H1 (cell line): Measurements from ENCODE around the gene AFAP1L2. TPM values are rescaled to one million over a fixed set of nuclear protein-coding genes. Genes with fewer than 3 reads are reported as not detected.

Source experiments
- CTCF ChIA-PET: fragments of 300-600 bp; sonication (Branson Sonifier 250); formaldehyde crosslinking; loops from one replicate; lab custom pipeline; 2021; ENCODE audit not compliant: partially characterized antibody; lab: Charles Lee
- POLR2A ChIA-PET: fragments of 300-600 bp; sonication (Branson Sonifier 250); formaldehyde crosslinking; loops from one replicate; lab custom pipeline; 2021; ENCODE audit warnings: inconsistent platforms; ENCODE audit not compliant: partially characterized antibody; lab: Charles Lee
- DNase-seq, 2 experiments: peaks; one replicate each; pipeline versions ENCODE4 v3.0.0 to v3.0.0-alpha.2; 2010 to 2022; ENCODE audit warnings: low spot score in 2 of 2, low read depth in 1 of 2, mixed read lengths in 1 of 2
- FAIRE-seq: peaks from 2 replicates; lab custom pipeline; 2011; peaks lifted over from hg19 to GRCh38; lab: Jason Lieb, UNC
- H2AFZ ChIP-seq: 2 replicates; pipeline ENCODE4 v1.8.1; 2012; ENCODE audit warnings: low read length, inconsistent platforms
- H2AK5ac ChIP-seq: 2 replicates; pipeline ENCODE4 v1.6.1; 2013; ENCODE audit warnings: low read depth, low read length
- H2BK120ac ChIP-seq: replicated peaks from 2 replicates; pipeline ENCODE3; 2013; ENCODE audit warnings: low read depth, low read length, inconsistent platforms
- H2BK12ac ChIP-seq: 2 replicates; pipeline ENCODE4 v1.6.1; 2013; ENCODE audit warnings: low read depth, low read length
- H2BK15ac ChIP-seq: 2 replicates; pipeline ENCODE4 v1.6.1; 2013; ENCODE audit warnings: low read length
- H2BK20ac ChIP-seq: 2 replicates; pipeline ENCODE4 v1.6.1; 2013; ENCODE audit warnings: low read length
- H2BK5ac ChIP-seq: 2 replicates; pipeline ENCODE4 v1.6.1; 2013; ENCODE audit warnings: low read depth, low read length
- H3K14ac ChIP-seq: 2 replicates; pipeline ENCODE4 v1.6.1; 2013; ENCODE audit warnings: inconsistent platforms; ENCODE audit not compliant: insufficient read length
- H3K18ac ChIP-seq: 2 replicates; pipeline ENCODE4 v1.6.1; 2013; ENCODE audit warnings: low read length; ENCODE audit errors: extremely low read depth
- H3K23ac ChIP-seq: 2 replicates; pipeline ENCODE4 v1.6.1; 2013; ENCODE audit warnings: inconsistent platforms; ENCODE audit not compliant: insufficient read length
- H3K23me2 ChIP-seq: 2 replicates; pipeline ENCODE4 v1.6.1; 2013; ENCODE audit warnings: low read depth, low read length
- H3K27ac ChIP-seq: 2 replicates; pipeline ENCODE4 v1.6.1; 2011; ENCODE audit warnings: low read depth, low read length, inconsistent platforms
- H3K27me3 ChIP-seq, 4 experiments: replicated peaks in 1 of 4; 1 replicate in 1 of 4; 2 replicates in 3 of 4; pipeline versions ENCODE4 v1.6.1 to v1.8.1; 2011 to 2013; ENCODE audit warnings: low read length in 3 of 4, mild to moderate bottlenecking in 3 of 4, inconsistent platforms in 2 of 4, mixed read lengths in 2 of 4, moderate library complexity in 1 of 4; ENCODE audit not compliant: control insufficient read depth in 3 of 4, insufficient read depth in 3 of 4; ENCODE audit errors: extremely low read depth in 1 of 4
- H3K36me3 ChIP-seq, 4 experiments: 2 replicates each; pipeline versions ENCODE4 v1.6.1 to v1.8.1; 2011 to 2013; ENCODE audit warnings: mild to moderate bottlenecking in 4 of 4, low read length in 3 of 4, moderate library complexity in 2 of 4, control low read depth in 1 of 4, inconsistent platforms in 1 of 4; ENCODE audit not compliant: insufficient read depth in 4 of 4, control insufficient read depth in 2 of 4
- H3K4ac ChIP-seq: replicated peaks from 2 replicates; pipeline ENCODE3; 2013; ENCODE audit warnings: low read length, low read depth, mixed read lengths, inconsistent platforms; ENCODE audit not compliant: insufficient read length
- H3K4me1 ChIP-seq, 4 experiments: replicated peaks in 1 of 4; 1 replicate in 1 of 4; 2 replicates in 3 of 4; pipeline versions ENCODE4 v1.6.1 to v1.8.1; 2011 to 2013; ENCODE audit warnings: low read length in 3 of 4, inconsistent platforms in 2 of 4, mixed read lengths in 1 of 4; ENCODE audit not compliant: insufficient read depth in 4 of 4, control insufficient read depth in 3 of 4
- H3K4me2 ChIP-seq, 2 experiments: 2 replicates each; pipeline versions ENCODE4 v1.6.1 to v1.8.1; 2011 to 2013; ENCODE audit warnings: low read depth in 2 of 2, low read length in 2 of 2, control low read depth in 1 of 2, inconsistent platforms in 1 of 2, mild to moderate bottlenecking in 1 of 2; ENCODE audit not compliant: insufficient read depth in 1 of 2
- H3K4me3 ChIP-seq, 4 experiments: fragments of 200-600, 300-600 bp in 1 of 4; sonication (generic), shearing (Covaris generic), sonication (Bioruptor Twin) in 1 of 4; 2 replicates each; pipeline versions ENCODE4 v1.5.1 to v1.8.1; 2011 to 2016; ENCODE audit warnings: low read length in 4 of 4, low read depth in 3 of 4, control low read depth in 2 of 4, inconsistent platforms in 2 of 4, mild to moderate bottlenecking in 2 of 4, mixed read lengths in 1 of 4, moderate library complexity in 1 of 4; ENCODE audit not compliant: insufficient read depth in 2 of 4; ENCODE audit errors: extremely low read depth in 1 of 4
- H3K56ac ChIP-seq: replicated peaks from 2 replicates; pipeline ENCODE3; 2013; ENCODE audit warnings: low read depth, mild to moderate bottlenecking, mixed read lengths, low read length, inconsistent platforms; ENCODE audit not compliant: insufficient read length
- H3K79me1 ChIP-seq: 2 replicates; pipeline ENCODE4 v1.6.1; 2013; ENCODE audit warnings: low read depth, low read length, control low read depth
- H3K79me2 ChIP-seq, 2 experiments: 2 replicates each; pipeline versions ENCODE4 v1.6.1 to v1.8.1; 2012 to 2013; ENCODE audit warnings: low read length in 2 of 2, mild to moderate bottlenecking in 2 of 2, inconsistent platforms in 1 of 2; ENCODE audit not compliant: insufficient read depth in 2 of 2, control insufficient read depth in 1 of 2
- H3K9ac ChIP-seq, 4 experiments: replicated peaks in 1 of 4; 1 replicate in 1 of 4; 2 replicates in 3 of 4; pipeline versions ENCODE4 v1.6.1 to v1.8.1; 2011 to 2013; ENCODE audit warnings: low read depth in 3 of 4, low read length in 3 of 4, control low read depth in 2 of 4, mild to moderate bottlenecking in 2 of 4, moderate library complexity in 2 of 4, inconsistent platforms in 1 of 4; ENCODE audit errors: extremely low read depth in 1 of 4
- H3K9me3 ChIP-seq, 2 experiments: 2 replicates each; pipeline versions ENCODE4 v1.6.1 to v1.8.1; 2012 to 2013; ENCODE audit warnings: mild to moderate bottlenecking in 2 of 2, moderate library complexity in 2 of 2, control low read depth in 1 of 2, inconsistent platforms in 1 of 2, low read depth in 1 of 2, low read length in 1 of 2, mixed read lengths in 1 of 2; ENCODE audit not compliant: insufficient read depth in 2 of 2
- H4K20me1 ChIP-seq, 2 experiments: replicated peaks in 1 of 2; 2 replicates each; pipeline versions ENCODE3 to v1.8.1; 2011 to 2013; ENCODE audit warnings: inconsistent platforms in 2 of 2, low read length in 2 of 2, mild to moderate bottlenecking in 1 of 2; ENCODE audit not compliant: insufficient read depth in 2 of 2, control insufficient read depth in 1 of 2
- H4K5ac ChIP-seq: 2 replicates; pipeline ENCODE4 v1.6.1; 2013; ENCODE audit warnings: low read length, low read depth, mixed read lengths, inconsistent platforms; ENCODE audit not compliant: insufficient read length
- H4K8ac ChIP-seq: 2 replicates; pipeline ENCODE4 v1.8.0; 2013; ENCODE audit warnings: mild to moderate bottlenecking, moderate library complexity, low read length, inconsistent platforms; ENCODE audit not compliant: insufficient read depth; ENCODE audit errors: extremely low read depth
- H4K91ac ChIP-seq: replicated peaks from 2 replicates; pipeline ENCODE3; 2013; ENCODE audit warnings: low read length, mixed read lengths, inconsistent platforms; ENCODE audit not compliant: insufficient read length
- CHD2 ChIP-seq: IDR thresholded peaks from 2 replicates; pipeline ENCODE4 v1.6.1; 2012; ENCODE audit warnings: low read length, improper control_type of control experiment
- CTCF ChIP-seq, 3 experiments: IDR thresholded peaks; 1 replicate in 2 of 3; 2 replicates in 1 of 3; pipeline versions ENCODE4 v1.5.1 to v1.6.1; 2011; ENCODE audit warnings: low read length in 3 of 3, mild to moderate bottlenecking in 3 of 3, inconsistent platforms in 2 of 3, low read depth in 1 of 3, moderate library complexity in 1 of 3; ENCODE audit not compliant: insufficient read depth in 1 of 3; ENCODE audit errors: control extremely low read depth in 1 of 3
- EZH2 ChIP-seq: fragments of 200-600 bp; sonication (generic); IDR thresholded peaks from 2 replicates; pipeline ENCODE4 v1.7.1; 2012; ENCODE audit warnings: low read depth, mild to moderate bottlenecking, moderate library complexity, low read length, inconsistent platforms; ENCODE audit not compliant: severe bottlenecking
- JUND ChIP-seq: IDR thresholded peaks from 2 replicates; pipeline ENCODE4 v1.6.1; 2011; ENCODE audit warnings: mild to moderate bottlenecking, improper control_type of control experiment, low read length
- MAFK ChIP-seq: IDR thresholded peaks from 2 replicates; pipeline ENCODE4 v1.6.1; 2012; ENCODE audit warnings: low read depth, mild to moderate bottlenecking, improper control_type of control experiment, low read length
- NANOG ChIP-seq: IDR thresholded peaks from 2 replicates; pipeline ENCODE4 v1.6.1; 2011; ENCODE audit warnings: low read length, low read depth, mild to moderate bottlenecking, inconsistent platforms; ENCODE audit not compliant: insufficient read depth, poor library complexity, severe bottlenecking
- POU5F1 ChIP-seq: IDR thresholded peaks from 2 replicates; pipeline ENCODE4 v1.6.1; 2011; ENCODE audit warnings: low read depth, mild to moderate bottlenecking, low read length, moderate library complexity
- SIX5 ChIP-seq: IDR thresholded peaks from 2 replicates; pipeline ENCODE4 v1.6.1; 2011; ENCODE audit warnings: mild to moderate bottlenecking, low read depth, low read length
- SUZ12 ChIP-seq: fragments of 200-600 bp; sonication (generic); IDR thresholded peaks from 2 replicates; pipeline ENCODE4 v1.6.1; 2012; ENCODE audit warnings: mild to moderate bottlenecking, inconsistent platforms, low read length, moderate library complexity, mixed read lengths
- TCF12 ChIP-seq: IDR thresholded peaks from 2 replicates; pipeline ENCODE4 v1.6.1; 2011; ENCODE audit warnings: low read depth, mild to moderate bottlenecking, low read length
- WGBS, 2 experiments: shearing (Covaris generic) in 1 of 2; methylation state at CpG; one replicate each; pipeline versions ENCODE4 v1.1.6 to v1.1.7; 2013 to 2015; ENCODE audit warnings: low lambda C conversion rate in 2 of 2, mixed read lengths in 2 of 2, inconsistent platforms in 1 of 2, low coverage in 1 of 2, missing lambda C conversion rate in 1 of 2; ENCODE audit not compliant: insufficient replicate concordance in 2 of 2, insufficient coverage in 1 of 2, insufficient read length in 1 of 2; ENCODE audit errors: extremely low coverage in 1 of 2, missing lambda C conversion rate in 1 of 2; 5-methylcytosine and 5-hydroxymethylcytosine counted together
- polyA plus RNA-seq, 7 experiments: library from polyadenylated mRNA; depleted of rRNA in 3 of 7; stranded (reverse) in 5 of 7; unstranded in 2 of 7; fragments of >200 nt in 5 of 7; fragments of 200-250 nt in 2 of 7; gene quantifications; 1 replicate in 5 of 7; 2 replicates in 1 of 7; 4 replicates in 1 of 7; pipeline versions ENCODE4 v1.2.1 to v1.2.3, GENCODE V29; 2011 to 2013; ENCODE audit warnings: missing spikeins in 2 of 7, mixed read lengths in 2 of 7
- total RNA-seq: library from RNA; stranded (reverse); fragmentation: NEBNext Ultra II Directional; extraction: Animal tissue kit (Norgen Biotek cat#: 25700); gene quantifications from 2 replicates; pipeline ENCODE4 v1.2.1, GENCODE V29; 2021

Gene AFAP1L2
- total and polyA plus RNA-seq, 2 of the 8 experiments (the other 6 are each of a cell fraction or from before 2014, with no cell fraction given): 3.9 to 6.4 TPM

GRCh38 chr10:114315566-114316420 lies 88.5 kb downstream of the AFAP1L2 start:
- ChIA-PET CTCF (interaction anchor here (0.7 to 1.5 kb wide), 8 partner anchors 9 to 388 kb away, joined by 3 to 6 read pairs (median 3); no protein-coding TSS in a partner anchor), POLR2A (no interaction called here)
- H3K36me3 ChIP-seq: no peaks in the 10 kb centered on the region
- no peak overlapping the region for H3K4me3 ChIP-seq
- H3K79me1 ChIP-seq: no peaks in the 10 kb centered on the region
- H4K8ac ChIP-seq: peak overlapping the region; percentile 62; the same call in 1 of the 2 replicates
- H3K4me2 ChIP-seq: no peak overlapping the region
- H4K91ac ChIP-seq: no peak overlapping the region
- H4K20me1 ChIP-seq: no peaks in the 10 kb centered on the region
- no peak overlapping the region for H3K9ac ChIP-seq
- 81% methylated on average over 21 of the region's 22 CpGs; no CpG with 5 or more reads in 1 of the 2 experiments for WGBS, 2 experiments
- no peak overlapping the region for H2BK20ac ChIP-seq
- no peak overlapping the region; the same call in 1 of the 2 replicates for H3K18ac ChIP-seq
- no peak overlapping the region for H3K27ac ChIP-seq
- H2AK5ac ChIP-seq: no peak overlapping the region
- peaks cover 0 to 7% (median 5%) of the 10 kb centered on the region in 4 experiments; a peak in 5 of 7 replicates for H3K4me1 ChIP-seq
- H3K79me2 ChIP-seq: no peaks in the 10 kb centered on the region
- H3K23ac ChIP-seq: no peak overlapping the region
- no peak for FAIRE-seq
- no peak overlapping the region for H2BK15ac ChIP-seq
- no peak overlapping the region for H2BK120ac ChIP-seq
- H2BK5ac ChIP-seq: no peak overlapping the region
- no peak overlapping the region for H3K14ac ChIP-seq
- H2BK12ac ChIP-seq: no peak overlapping the region
- no peaks in the 10 kb centered on the region for H3K9me3 ChIP-seq
- no peak overlapping the region for H3K56ac ChIP-seq
- DNase-seq: no peak
- no peak overlapping the region for H3K4ac ChIP-seq
- H2AFZ ChIP-seq: no peak overlapping the region
- peaks cover 2% of the 10 kb centered on the region; the same call in 1 of the 2 replicates for H3K23me2 ChIP-seq
- no peaks in the 10 kb centered on the region for H3K27me3 ChIP-seq
- H4K5ac ChIP-seq: no peak overlapping the region
- TF ChIP-seq SIX5: no peak
- TF ChIP-seq CHD2: no peak
- no peak for TF ChIP-seq POU5F1
- no peak for TF ChIP-seq MAFK
- no peak for TF ChIP-seq NANOG
- TF ChIP-seq SUZ12: no peak
- no peak for TF ChIP-seq JUND
- TF ChIP-seq TCF12: no peak
- TF ChIP-seq CTCF (IDR thresholded peaks at IDR 0.05; ENCODE audit: control extremely low read depth in 1 of 3, insufficient read depth in 1 of 3, low read depth in 1 of 3, low read length in 3 of 3): no peak
- no peak for TF ChIP-seq EZH2
